ENCODE measurements around the gene PHYKPL. TPM values are rescaled to one million over a fixed set of nuclear protein-coding genes. Genes with fewer than 3 reads are reported as not detected.

The PHYKPL gene
- polyA plus RNA-seq, 1 donor from 2014 or later = 16.9 TPM

DNA sequence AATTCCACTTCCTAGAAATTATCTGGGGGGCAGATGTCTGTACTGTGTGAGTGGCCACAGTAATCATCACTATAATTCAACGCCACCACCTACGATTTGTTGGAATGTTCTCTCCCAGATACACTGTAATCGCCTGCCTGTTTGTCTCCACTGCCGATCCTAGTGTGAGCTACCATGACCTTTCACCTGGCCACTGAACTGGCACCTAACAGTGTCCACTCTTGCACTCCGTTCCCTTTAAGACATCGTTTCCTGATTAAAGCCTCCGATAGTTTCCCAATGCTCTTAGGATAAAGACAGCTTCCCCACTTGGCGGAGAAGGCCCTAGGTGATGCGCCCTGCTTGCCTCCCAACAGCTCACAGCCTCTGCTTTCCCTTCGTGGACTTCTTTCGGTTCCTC is 4.0 kb downstream of the PHYKPL start:
- Histone ChIP-seq H3K9me3 (ENCODE audit: low read length) (peaks cover 5% of the 10 kb centered on the region), H3K9me2 (ENCODE audit: insufficient read depth, low read length) (no peaks in the 10 kb centered on the region), H3F3A (ENCODE audit: insufficient read depth, low read length, poor library complexity, severe bottlenecking) (no peaks in the 10 kb centered on the region), H3K4me2 (ENCODE audit: low read length) (no peak overlapping the region), H2AFZ (ENCODE audit: low read depth, low read length) (no peak overlapping the region), H3K9ac (ENCODE audit: low read length) (no peak overlapping the region), H3K27me3 (ENCODE audit: insufficient read depth, low read depth, low read length) (no peaks in the 10 kb centered on the region), H3K27ac (ENCODE audit: low read length) (no peak overlapping the region), H3K4me3 (ENCODE audit: low read length) (no peak overlapping the region), H3K79me2 (replicated peaks; ENCODE audit: insufficient read depth, low read length) (peaks cover 9% of the 10 kb centered on the region), H4K20me1 (ENCODE audit: insufficient read depth) (no peaks in the 10 kb centered on the region), H3K36me3 (ENCODE audit: insufficient read depth, low read length) (no peaks in the 10 kb centered on the region)
- TF ChIP-seq, protein P1, sequence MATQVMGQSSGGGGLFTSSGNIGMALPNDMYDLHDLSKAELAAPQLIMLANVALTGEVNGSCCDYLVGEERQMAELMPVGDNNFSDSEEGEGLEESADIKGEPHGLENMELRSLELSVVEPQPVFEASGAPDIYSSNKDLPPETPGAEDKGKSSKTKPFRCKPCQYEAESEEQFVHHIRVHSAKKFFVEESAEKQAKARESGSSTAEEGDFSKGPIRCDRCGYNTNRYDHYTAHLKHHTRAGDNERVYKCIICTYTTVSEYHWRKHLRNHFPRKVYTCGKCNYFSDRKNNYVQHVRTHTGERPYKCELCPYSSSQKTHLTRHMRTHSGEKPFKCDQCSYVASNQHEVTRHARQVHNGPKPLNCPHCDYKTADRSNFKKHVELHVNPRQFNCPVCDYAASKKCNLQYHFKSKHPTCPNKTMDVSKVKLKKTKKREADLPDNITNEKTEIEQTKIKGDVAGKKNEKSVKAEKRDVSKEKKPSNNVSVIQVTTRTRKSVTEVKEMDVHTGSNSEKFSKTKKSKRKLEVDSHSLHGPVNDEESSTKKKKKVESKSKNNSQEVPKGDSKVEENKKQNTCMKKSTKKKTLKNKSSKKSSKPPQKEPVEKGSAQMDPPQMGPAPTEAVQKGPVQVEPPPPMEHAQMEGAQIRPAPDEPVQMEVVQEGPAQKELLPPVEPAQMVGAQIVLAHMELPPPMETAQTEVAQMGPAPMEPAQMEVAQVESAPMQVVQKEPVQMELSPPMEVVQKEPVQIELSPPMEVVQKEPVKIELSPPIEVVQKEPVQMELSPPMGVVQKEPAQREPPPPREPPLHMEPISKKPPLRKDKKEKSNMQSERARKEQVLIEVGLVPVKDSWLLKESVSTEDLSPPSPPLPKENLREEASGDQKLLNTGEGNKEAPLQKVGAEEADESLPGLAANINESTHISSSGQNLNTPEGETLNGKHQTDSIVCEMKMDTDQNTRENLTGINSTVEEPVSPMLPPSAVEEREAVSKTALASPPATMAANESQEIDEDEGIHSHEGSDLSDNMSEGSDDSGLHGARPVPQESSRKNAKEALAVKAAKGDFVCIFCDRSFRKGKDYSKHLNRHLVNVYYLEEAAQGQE (IDR thresholded peaks at IDR 0.05; ENCODE audit: borderline replicate concordance) = no peak
- no peak for TF ChIP-seq SMC3 (conservative IDR thresholded peaks at IDR 0.05; ENCODE audit: poor library complexity)
- TF ChIP-seq MXI1 (conservative IDR thresholded peaks at IDR 0.05; ENCODE audit: poor library complexity, severe bottlenecking) = no peak

DNA sequence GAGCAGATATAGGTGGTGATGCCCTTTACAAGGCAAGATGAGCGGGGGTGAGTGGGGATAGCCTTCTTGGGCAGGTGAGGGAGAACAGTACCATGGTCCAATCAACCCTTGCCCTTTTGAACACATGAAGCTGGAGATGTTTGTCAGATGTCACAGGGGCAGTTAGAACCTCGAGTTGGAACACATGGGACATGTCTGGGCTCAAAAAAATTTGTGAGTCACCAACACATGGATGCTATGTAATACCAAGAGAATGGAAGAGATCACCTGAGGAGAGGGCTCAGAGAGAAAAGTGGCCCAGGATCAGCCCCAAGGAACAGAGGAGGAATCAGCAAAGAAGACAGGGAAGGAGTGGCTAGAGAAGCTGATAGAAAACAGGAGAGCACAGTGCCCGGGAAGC is 4.7 kb downstream of the PHYKPL start:
- Histone ChIP-seq H3K79me2 (replicated peaks; ENCODE audit: insufficient read depth, low read length) (peaks cover 9% of the 10 kb centered on the region), H3K4me2 (ENCODE audit: low read length) (no peak overlapping the region), H4K20me1 (ENCODE audit: insufficient read depth) (no peaks in the 10 kb centered on the region), H3K9ac (ENCODE audit: low read length) (no peak overlapping the region), H3K9me3 (ENCODE audit: low read length) (peaks cover 5% of the 10 kb centered on the region), H3K9me2 (ENCODE audit: insufficient read depth, low read length) (no peaks in the 10 kb centered on the region), H3K36me3 (ENCODE audit: insufficient read depth, low read length) (no peaks in the 10 kb centered on the region), H3K4me3 (ENCODE audit: low read length) (no peak overlapping the region), H3K27ac (ENCODE audit: low read length) (no peak overlapping the region), H3K27me3 (ENCODE audit: insufficient read depth, low read depth, low read length) (no peaks in the 10 kb centered on the region), H2AFZ (ENCODE audit: low read depth, low read length) (no peak overlapping the region), H3F3A (ENCODE audit: insufficient read depth, low read length, poor library complexity, severe bottlenecking) (no peaks in the 10 kb centered on the region)
- no peak for TF ChIP-seq RAD21 (conservative IDR thresholded peaks at IDR 0.05)
- TF ChIP-seq EP300 (conservative IDR thresholded peaks at IDR 0.05; ENCODE audit: poor library complexity, severe bottlenecking) = no peak
- TF ChIP-seq, protein P2, sequence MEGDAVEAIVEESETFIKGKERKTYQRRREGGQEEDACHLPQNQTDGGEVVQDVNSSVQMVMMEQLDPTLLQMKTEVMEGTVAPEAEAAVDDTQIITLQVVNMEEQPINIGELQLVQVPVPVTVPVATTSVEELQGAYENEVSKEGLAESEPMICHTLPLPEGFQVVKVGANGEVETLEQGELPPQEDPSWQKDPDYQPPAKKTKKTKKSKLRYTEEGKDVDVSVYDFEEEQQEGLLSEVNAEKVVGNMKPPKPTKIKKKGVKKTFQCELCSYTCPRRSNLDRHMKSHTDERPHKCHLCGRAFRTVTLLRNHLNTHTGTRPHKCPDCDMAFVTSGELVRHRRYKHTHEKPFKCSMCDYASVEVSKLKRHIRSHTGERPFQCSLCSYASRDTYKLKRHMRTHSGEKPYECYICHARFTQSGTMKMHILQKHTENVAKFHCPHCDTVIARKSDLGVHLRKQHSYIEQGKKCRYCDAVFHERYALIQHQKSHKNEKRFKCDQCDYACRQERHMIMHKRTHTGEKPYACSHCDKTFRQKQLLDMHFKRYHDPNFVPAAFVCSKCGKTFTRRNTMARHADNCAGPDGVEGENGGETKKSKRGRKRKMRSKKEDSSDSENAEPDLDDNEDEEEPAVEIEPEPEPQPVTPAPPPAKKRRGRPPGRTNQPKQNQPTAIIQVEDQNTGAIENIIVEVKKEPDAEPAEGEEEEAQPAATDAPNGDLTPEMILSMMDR (IDR thresholded peaks at IDR 0.05; ENCODE audit: poor library complexity, severe bottlenecking) = no peak
- no peak for TF ChIP-seq POLR2AphosphoS5 (IDR thresholded peaks at IDR 0.05)
- TF ChIP-seq SMC3 (conservative IDR thresholded peaks at IDR 0.05; ENCODE audit: poor library complexity) = no peak
- no peak for TF ChIP-seq TAF1 (IDR thresholded peaks at IDR 0.05; ENCODE audit: low read depth)
- TF ChIP-seq MXI1 (conservative IDR thresholded peaks at IDR 0.05; ENCODE audit: poor library complexity, severe bottlenecking) = no peak
- no peak for TF ChIP-seq EZH2 (IDR thresholded peaks at IDR 0.05; ENCODE audit: borderline replicate concordance, insufficient read depth, low read length, poor library complexity, severe bottlenecking)
- TF ChIP-seq, protein P1 (IDR thresholded peaks at IDR 0.05; ENCODE audit: borderline replicate concordance) = no peak

Data from neural cell (in vitro differentiated cells).